Gastroesophageal sphincter (tissue), 4 donors: ENCODE data around the gene SYT14. TPM values are rescaled to one million over a fixed set of nuclear protein-coding genes. Genes with fewer than 3 reads are reported as not detected.

Experiments
- ATAC-seq: fragments of 150-250 bp; one replicate; pipeline ENCODE4 v1.9.1; 2016; ENCODE audit warnings: mild to moderate bottlenecking, moderate library complexity
- H3K27ac ChIP-seq, 4 donors: fragments of 200-600 bp; sonication (generic) in 3 of 4; 1 replicate in 3 of 4; 2 replicates in 1 of 4; pipeline ENCODE4 v1.5.1; 2016 to 2019
- H3K27me3 ChIP-seq: fragments of 200-600 bp; sonication (generic); one replicate; pipeline ENCODE4 v1.5.1; 2019
- H3K36me3 ChIP-seq, 2 donors: fragments of 200-600 bp; sonication (generic); one replicate each; pipeline ENCODE4 v1.5.1; 2019; ENCODE audit warnings: control low read depth in 1 of 2
- H3K4me1 ChIP-seq, 3 donors: fragments of 200-600 bp; sonication (generic); 1 replicate in 2 of 3; 2 replicates in 1 of 3; pipeline ENCODE4 v1.5.1; 2016 to 2019; ENCODE audit warnings: control low read depth in 2 of 3
- H3K4me3 ChIP-seq, 2 donors: fragments of 200-600 bp; sonication (generic); one replicate each; pipeline ENCODE4 v1.5.1; 2019; ENCODE audit warnings: mild to moderate bottlenecking in 1 of 2, moderate library complexity in 1 of 2
- H3K9me3 ChIP-seq, 3 donors: fragments of 200-600 bp; sonication (generic); one replicate each; pipeline ENCODE4 v1.5.1; 2017 to 2019; ENCODE audit warnings: control low read depth in 2 of 3
- EP300 ChIP-seq: sonication (generic); formaldehyde crosslinking; IDR thresholded peaks from one replicate; pipeline ENCODE4 v1.6.1; 2017; ENCODE audit warnings: antibody characterized with exemption, mild to moderate bottlenecking
- POLR2A ChIP-seq, 2 donors: fragments of 450-650 bp; IDR thresholded peaks; one replicate each; pipeline ENCODE4 v1.6.1; 2017; ENCODE audit warnings: antibody characterized with exemption in 2 of 2, mild to moderate bottlenecking in 2 of 2, moderate library complexity in 1 of 2
- POLR2AphosphoS5 ChIP-seq: sonication (generic); formaldehyde crosslinking; IDR thresholded peaks from one replicate; pipeline ENCODE4 v1.6.1; 2017; ENCODE audit warnings: antibody characterized with exemption
- WGBS, 2 donors: methylation state at CpG; one replicate each; pipeline ENCODE4 v1.1.5; 2018; ENCODE audit warnings: low coverage in 1 of 2; 5-methylcytosine and 5-hydroxymethylcytosine counted together
- total RNA-seq, 4 donors: library from RNA; depleted of rRNA; stranded (reverse); fragments of >200 nt; gene quantifications; one replicate each; pipeline ENCODE4 v1.1.0, GENCODE V29; 2016
- TF ChIP-seq, protein P1 (sequence below), 4 experiments: fragments of 200-600 bp in 2 of 4; fragments of 450-650 bp in 2 of 4; sonication (generic) in 1 of 4; IDR thresholded peaks; one replicate each; pipeline ENCODE4 v1.5.1; 2017 to 2019; ENCODE audit warnings: antibody characterized with exemption in 4 of 4, mild to moderate bottlenecking in 2 of 4, moderate library complexity in 2 of 4

SYT14 gene
- total RNA-seq, 4 donors from 2014 or later: under 0.01 to 0.27 TPM; not detected in 2

DNA sequence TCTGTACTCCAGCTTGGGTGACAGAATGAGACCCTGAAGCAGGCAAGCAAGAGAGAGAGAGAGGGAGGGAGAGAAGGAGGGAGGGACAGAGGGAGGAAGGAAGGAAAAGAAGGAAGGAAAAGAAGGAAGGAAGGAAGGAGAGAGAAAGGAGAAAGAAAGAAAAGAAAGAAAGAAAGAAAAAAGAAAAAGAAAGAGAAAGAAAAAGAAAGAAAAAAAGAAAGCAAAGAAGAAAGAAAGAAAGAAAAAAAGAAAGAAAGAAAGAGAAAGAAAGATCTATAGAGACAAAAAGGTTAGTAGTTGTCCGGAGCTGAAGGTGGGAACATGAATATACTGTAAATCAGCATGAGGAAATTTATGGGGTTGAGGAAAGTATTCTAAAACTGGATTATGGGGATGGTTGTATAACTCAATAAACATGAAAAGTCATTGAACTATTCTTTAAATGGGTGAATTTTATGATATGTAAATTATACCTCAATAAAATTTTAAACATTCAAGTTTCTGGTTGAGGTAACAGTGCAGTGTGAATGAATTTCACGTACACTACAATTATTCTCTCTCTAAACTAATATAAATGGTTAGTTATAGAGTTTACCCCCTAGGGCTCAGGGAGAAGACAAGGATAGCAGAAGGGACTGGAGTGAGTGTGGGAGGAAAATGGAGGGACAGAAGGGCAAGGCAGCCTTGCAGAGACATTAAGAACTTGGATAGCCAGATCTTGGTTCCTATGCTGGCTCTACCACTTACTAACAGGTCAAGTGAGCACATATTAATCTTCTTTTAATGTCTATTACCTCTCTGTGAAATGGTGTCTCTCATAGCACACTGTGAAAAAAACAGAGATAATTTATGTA lies 269.8 kb downstream of the SYT14 start:
- Histone ChIP-seq H3K36me3 (no peaks in the 10 kb centered on the region), H3K27ac (no peak overlapping the region), H3K4me3 (no peak overlapping the region), H3K9me3 (no peaks in the 10 kb centered on the region), H3K4me1 (no peaks in the 10 kb centered on the region), H3K27me3 (no peaks in the 10 kb centered on the region)
- TF ChIP-seq, protein P1, sequence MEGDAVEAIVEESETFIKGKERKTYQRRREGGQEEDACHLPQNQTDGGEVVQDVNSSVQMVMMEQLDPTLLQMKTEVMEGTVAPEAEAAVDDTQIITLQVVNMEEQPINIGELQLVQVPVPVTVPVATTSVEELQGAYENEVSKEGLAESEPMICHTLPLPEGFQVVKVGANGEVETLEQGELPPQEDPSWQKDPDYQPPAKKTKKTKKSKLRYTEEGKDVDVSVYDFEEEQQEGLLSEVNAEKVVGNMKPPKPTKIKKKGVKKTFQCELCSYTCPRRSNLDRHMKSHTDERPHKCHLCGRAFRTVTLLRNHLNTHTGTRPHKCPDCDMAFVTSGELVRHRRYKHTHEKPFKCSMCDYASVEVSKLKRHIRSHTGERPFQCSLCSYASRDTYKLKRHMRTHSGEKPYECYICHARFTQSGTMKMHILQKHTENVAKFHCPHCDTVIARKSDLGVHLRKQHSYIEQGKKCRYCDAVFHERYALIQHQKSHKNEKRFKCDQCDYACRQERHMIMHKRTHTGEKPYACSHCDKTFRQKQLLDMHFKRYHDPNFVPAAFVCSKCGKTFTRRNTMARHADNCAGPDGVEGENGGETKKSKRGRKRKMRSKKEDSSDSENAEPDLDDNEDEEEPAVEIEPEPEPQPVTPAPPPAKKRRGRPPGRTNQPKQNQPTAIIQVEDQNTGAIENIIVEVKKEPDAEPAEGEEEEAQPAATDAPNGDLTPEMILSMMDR (IDR thresholded peaks at IDR 0.05): no peak
- TF ChIP-seq POLR2AphosphoS5: no peak
- TF ChIP-seq EP300: no peak
- no peak for TF ChIP-seq POLR2A (IDR thresholded peaks at IDR 0.05)
- no peak for ATAC-seq
- 85 to 93% methylated on average over 2 of the region's 2 CpGs for WGBS, 2 donors

DNA sequence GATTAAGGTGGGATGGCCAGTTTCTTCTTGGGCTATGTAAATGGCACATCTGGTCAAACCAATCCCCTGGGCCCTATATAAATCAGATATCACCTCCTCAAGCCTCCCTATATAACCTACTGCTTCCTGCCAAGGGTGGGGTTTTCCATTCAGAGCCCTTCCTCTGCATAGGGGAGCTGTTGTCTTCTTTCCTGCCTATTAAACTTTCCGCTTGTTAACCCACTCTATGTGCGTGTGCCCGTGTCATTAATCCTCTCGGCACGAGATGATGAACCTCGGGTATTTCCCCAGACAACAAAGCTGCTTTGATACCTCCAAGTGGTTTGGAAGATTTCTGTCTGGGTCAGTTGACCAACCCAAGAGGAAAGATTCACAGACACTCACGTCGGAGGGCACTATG lies 275.3 kb downstream of the SYT14 start:
- Histone ChIP-seq H3K36me3 (no peaks in the 10 kb centered on the region), H3K27ac (no peak overlapping the region), H3K27me3 (no peaks in the 10 kb centered on the region), H3K4me3 (no peak overlapping the region), H3K4me1 (no peaks in the 10 kb centered on the region), H3K9me3 (no peaks in the 10 kb centered on the region)
- ATAC-seq: no peak
- TF ChIP-seq, protein P1 (IDR thresholded peaks at IDR 0.05): no peak
- no peak for TF ChIP-seq EP300
- TF ChIP-seq POLR2AphosphoS5: no peak
- no peak for TF ChIP-seq POLR2A (IDR thresholded peaks at IDR 0.05)
- 90 to 93% methylated on average over 4 to 6 of the region's 8 CpGs for WGBS, 2 donors

DNA sequence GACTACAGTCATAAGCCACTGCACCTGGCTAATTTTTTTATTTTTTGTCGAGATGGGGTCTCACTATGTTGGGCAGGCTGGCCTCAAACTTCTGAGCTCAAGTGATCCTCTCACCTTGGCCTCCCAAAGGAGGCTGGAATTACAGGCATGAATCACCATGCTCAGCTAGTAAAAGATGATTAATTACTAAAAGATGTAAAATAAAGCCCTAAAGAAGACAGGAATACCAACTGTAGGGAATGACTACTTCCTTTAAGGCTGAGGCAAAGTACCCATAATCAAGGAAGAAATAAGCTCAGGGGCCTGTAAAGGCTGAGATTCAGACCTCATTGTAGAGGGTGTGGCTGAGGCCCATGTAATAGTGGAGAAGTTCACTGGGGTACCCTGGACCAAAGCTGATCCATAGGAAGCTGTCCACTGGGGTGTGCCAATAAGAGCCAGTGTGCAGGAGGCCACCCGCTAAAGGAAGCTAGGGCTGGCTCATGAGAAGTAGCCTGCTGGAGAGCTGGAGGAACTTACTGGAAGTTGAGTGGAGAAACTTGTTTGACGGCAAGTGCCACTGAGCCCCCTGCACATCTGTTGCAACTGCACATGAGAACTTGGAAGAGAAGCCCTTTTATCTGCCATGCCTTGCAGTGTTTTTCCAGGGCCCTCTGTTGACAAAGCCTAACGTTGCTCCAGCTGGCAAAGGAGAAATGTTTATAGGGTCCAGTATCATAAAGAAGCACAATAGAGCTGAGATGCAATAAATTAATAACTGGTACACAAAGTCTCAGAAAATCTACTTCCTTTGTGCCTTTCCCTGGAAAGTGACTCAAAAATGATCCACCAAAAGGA lies 276.8 kb downstream of the SYT14 start:
- H3K36me3 ChIP-seq: no peaks in the 10 kb centered on the region
- H3K27ac ChIP-seq: no peak overlapping the region
- no peak overlapping the region for H3K4me3 ChIP-seq
- TF ChIP-seq POLR2AphosphoS5 (no peak), EP300 (no peak), POLR2A (IDR thresholded peaks at IDR 0.05) (no peak)
- ATAC-seq: no peak
- H3K4me1 ChIP-seq: no peaks in the 10 kb centered on the region
- 67 to 100% methylated on average over 2 to 3 of the region's 4 CpGs for whole genome bisulfite sequencing, 2 donors
- H3K27me3 ChIP-seq: no peaks in the 10 kb centered on the region
- H3K9me3 ChIP-seq: no peaks in the 10 kb centered on the region

DNA sequence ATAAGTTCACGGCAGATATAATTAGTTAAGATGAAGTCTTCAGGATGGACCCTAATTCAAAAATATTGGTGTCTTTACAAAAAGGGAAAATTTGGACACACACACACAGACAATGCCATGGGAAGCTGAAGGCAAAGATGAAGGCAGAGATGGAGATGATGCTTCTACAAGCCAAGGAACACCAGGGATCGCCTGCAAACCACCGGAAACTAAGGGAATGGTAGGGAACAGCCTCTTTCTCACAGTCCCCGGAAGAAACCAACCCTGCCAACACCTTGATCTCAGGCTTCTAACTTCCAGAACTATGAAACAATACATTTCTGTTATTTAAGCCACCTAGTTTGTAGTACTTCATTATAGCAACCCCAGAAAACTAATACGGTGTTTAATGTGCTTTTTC lies 279.5 kb downstream of the SYT14 start:
- 83 to 91% methylated on average over 4 to 5 of the region's 5 CpGs for whole genome bisulfite sequencing, 2 donors
- Histone ChIP-seq H3K36me3 (no peaks in the 10 kb centered on the region), H3K27ac (no peak overlapping the region), H3K4me3 (no peak overlapping the region), H3K9me3 (no peaks in the 10 kb centered on the region), H3K4me1 (peaks cover 0 to 5% (median 0%) of the 10 kb centered on the region in 3 donors), H3K27me3 (no peaks in the 10 kb centered on the region)
- TF ChIP-seq, protein P1 (IDR thresholded peaks at IDR 0.05): no peak
- TF ChIP-seq POLR2A (IDR thresholded peaks at IDR 0.05) (no peak), POLR2AphosphoS5 (no peak), EP300 (no peak)
- ATAC-seq: no peak

DNA sequence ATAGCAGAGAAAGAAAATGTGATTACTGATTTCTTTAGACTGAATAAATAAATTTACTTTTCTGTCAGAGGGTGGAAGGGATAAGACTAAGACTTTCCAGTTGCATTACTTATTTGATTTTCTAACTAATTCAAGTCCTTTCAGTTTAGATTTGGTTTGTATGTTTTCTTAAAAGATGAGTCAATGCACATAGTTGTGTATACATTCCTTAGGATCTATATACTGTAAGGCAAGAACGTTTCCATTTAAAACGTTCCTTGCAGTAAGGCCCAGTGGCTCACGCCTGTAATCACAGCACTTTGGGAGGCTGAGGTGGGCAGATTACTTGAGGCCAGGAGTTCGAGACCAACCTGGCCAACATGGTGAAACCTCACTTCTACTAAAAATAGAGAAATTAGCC lies 280.0 kb downstream of the SYT14 start:
- Histone ChIP-seq H3K27ac (no peak overlapping the region), H3K27me3 (no peaks in the 10 kb centered on the region), H3K36me3 (no peaks in the 10 kb centered on the region), H3K4me1 (peaks cover 0 to 11% (median 0%) of the 10 kb centered on the region in 3 donors), H3K9me3 (no peaks in the 10 kb centered on the region), H3K4me3 (no peak overlapping the region)
- ATAC-seq: no peak
- TF ChIP-seq POLR2A (IDR thresholded peaks at IDR 0.05): no peak
- WGBS, 2 donors: 84 to 100% methylated on average over 1 to 4 of the region's 4 CpGs

Other genes with a start within 250 kb of the SYT14 start
- gene HSD11B1, start 233.4 kb upstream of the SYT14 start, total RNA-seq: 10 to 100 TPM in 2 of 4 donors, 1 to 10 TPM in 2; 5.0 to 17.8 (median 8.9) TPM
- gene TRAF3IP3, start 182.2 kb upstream of the SYT14 start, total RNA-seq: 1 to 10 TPM in 3 of 4 donors, under 1 TPM in 1; 0.77 to 5.7 (median 3.5) TPM
- gene C1orf74, start 153.7 kb upstream of the SYT14 start, total RNA-seq: 1 to 10 TPM in 1 of 4 donors, under 1 TPM in 3; 0.64 to 1.3 (median 0.87) TPM
- gene IRF6, start 132.1 kb upstream of the SYT14 start, total RNA-seq: 1 to 10 TPM; 1.2 to 6.8 (median 2.8) TPM
- gene UTP25, start 110.2 kb upstream of the SYT14 start, total RNA-seq: 1 to 10 TPM; 4.5 to 8.7 (median 8.0) TPM